ENCODE results near the gene CASP8. TPM values are rescaled to one million over a fixed set of nuclear protein-coding genes. Genes with fewer than 3 reads are reported as not detected.

The CASP8 gene
- total RNA-seq, 1 experiment from 2014 or later = 34.8 TPM

DNA sequence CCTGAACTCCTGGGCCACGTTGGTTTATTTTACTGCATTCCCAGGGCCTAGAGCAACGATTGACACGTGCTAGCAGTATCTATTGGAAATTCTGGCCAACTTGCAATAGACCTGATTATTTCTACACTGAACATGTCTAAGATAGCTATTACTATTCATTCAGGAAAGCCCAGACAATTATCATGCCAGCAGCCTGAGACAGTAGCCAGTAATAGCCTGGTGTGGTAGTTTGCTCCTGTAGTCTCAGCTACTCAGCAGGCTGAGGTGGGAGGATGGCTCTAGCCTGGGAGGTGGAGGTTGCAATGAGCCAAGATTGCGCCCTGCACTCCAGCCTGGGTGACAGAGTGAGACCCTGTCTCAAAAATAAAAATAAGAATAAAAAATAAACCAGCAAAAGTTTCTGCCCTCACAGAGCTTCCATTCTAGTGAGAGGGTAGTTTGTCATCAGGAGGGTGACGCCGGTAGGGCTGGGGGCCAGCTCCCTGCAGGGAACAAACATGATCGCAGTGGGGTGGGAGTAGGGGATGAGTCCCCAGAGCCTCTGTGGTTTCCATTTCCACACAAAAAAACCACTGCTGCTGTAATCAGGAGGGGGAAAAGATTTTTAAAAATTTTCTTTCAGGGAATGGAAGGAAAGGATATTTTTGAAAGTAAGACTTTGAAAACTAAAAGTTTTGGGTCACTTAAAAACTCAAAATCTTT is 4.3 kb downstream of the CASP8 start:
- Histone ChIP-seq H3K27me3 (ENCODE audit: control insufficient read depth, insufficient read depth, low read length) (no peaks in the 10 kb centered on the region), H3K27ac (ENCODE audit: low read length) (no peak overlapping the region), H3K4me3 (ENCODE audit: low read depth in 2 of 2, low read length in 2 of 2) (no peak overlapping the region), H3K36me3 (ENCODE audit: control insufficient read depth, insufficient read depth, low read length) (no peaks in the 10 kb centered on the region; the same call in 1 of the 2 replicates), H3K4me1 (ENCODE audit: control insufficient read depth, insufficient read depth, low read length) (peaks cover 30% of the 10 kb centered on the region), H3K9me3 (ENCODE audit: control insufficient read depth, insufficient read depth, low read depth, low read length) (no peaks in the 10 kb centered on the region)
- in situ Hi-C loops (cut with HindIII; ENCODE audit: low pct_unique_long_range_greater_than_20kb, low sequenced_read_pairs) (no loop called here), intact Hi-C loops (cut with micrococcal nuclease; ENCODE audit: unreplicated experiment) (no loop called here)
- BruUV-seq (replicated peaks) = no TSS peak
- ATAC-seq (no peak), DNase-seq (ENCODE audit: low read depth, low spot score) (no peak)
- TF ChIP-seq SIN3A (IDR thresholded peaks at IDR 0.05; ENCODE audit: borderline replicate concordance, insufficient read depth, low read depth, low read length) = no peak
- TF ChIP-seq TCF7L2 (IDR thresholded peaks at IDR 0.05; ENCODE audit: low read depth, low read length) = no peak
- TF ChIP-seq CTCF (IDR thresholded peaks at IDR 0.05) = no peak
- TF ChIP-seq, protein P1, sequence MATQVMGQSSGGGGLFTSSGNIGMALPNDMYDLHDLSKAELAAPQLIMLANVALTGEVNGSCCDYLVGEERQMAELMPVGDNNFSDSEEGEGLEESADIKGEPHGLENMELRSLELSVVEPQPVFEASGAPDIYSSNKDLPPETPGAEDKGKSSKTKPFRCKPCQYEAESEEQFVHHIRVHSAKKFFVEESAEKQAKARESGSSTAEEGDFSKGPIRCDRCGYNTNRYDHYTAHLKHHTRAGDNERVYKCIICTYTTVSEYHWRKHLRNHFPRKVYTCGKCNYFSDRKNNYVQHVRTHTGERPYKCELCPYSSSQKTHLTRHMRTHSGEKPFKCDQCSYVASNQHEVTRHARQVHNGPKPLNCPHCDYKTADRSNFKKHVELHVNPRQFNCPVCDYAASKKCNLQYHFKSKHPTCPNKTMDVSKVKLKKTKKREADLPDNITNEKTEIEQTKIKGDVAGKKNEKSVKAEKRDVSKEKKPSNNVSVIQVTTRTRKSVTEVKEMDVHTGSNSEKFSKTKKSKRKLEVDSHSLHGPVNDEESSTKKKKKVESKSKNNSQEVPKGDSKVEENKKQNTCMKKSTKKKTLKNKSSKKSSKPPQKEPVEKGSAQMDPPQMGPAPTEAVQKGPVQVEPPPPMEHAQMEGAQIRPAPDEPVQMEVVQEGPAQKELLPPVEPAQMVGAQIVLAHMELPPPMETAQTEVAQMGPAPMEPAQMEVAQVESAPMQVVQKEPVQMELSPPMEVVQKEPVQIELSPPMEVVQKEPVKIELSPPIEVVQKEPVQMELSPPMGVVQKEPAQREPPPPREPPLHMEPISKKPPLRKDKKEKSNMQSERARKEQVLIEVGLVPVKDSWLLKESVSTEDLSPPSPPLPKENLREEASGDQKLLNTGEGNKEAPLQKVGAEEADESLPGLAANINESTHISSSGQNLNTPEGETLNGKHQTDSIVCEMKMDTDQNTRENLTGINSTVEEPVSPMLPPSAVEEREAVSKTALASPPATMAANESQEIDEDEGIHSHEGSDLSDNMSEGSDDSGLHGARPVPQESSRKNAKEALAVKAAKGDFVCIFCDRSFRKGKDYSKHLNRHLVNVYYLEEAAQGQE (IDR thresholded peaks at IDR 0.05; ENCODE audit: insufficient read depth in 1 of 2, low read depth in 2 of 2, low read length in 1 of 2) = no peak
- TF ChIP-seq POLR2AphosphoS5 (IDR thresholded peaks at IDR 0.05; ENCODE audit: low read depth, low read length) = no peak
- CTCF ChIA-PET = no interaction called here
- POLR2A ChIA-PET = no interaction called here

DNA sequence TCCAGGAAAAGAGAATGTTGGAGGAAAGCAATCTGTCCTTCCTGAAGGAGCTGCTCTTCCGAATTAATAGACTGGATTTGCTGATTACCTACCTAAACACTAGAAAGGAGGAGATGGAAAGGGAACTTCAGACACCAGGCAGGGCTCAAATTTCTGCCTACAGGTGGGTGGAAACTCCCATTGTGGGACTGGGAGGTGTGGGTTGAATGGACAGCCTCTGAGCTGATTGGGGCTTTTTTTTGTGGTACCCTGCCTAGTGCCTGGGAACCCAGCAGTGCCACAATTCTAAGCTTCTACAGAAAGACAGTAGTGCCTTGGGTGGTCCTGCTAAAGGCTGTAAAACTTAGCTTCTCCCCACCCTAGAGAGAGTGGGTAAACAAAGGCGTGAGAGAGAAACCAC is 6.3 kb downstream of the CASP8 start:
- intact Hi-C loops (cut with micrococcal nuclease; ENCODE audit: unreplicated experiment) (no loop called here), in situ Hi-C loops (cut with HindIII; ENCODE audit: low pct_unique_long_range_greater_than_20kb, low sequenced_read_pairs) (no loop called here)
- no peaks in the 10 kb centered on the region for H3K9me3 ChIP-seq (ENCODE audit: control insufficient read depth, insufficient read depth, low read depth, low read length)
- no TSS peak for BruUV-seq (replicated peaks)
- no peak overlapping the region for H3K4me3 ChIP-seq (ENCODE audit: low read depth in 2 of 2, low read length in 2 of 2)
- H3K27ac ChIP-seq (ENCODE audit: low read length) = no peak overlapping the region
- ATAC-seq = no peak
- no peak for DNase-seq (ENCODE audit: low read depth, low spot score)
- H3K27me3 ChIP-seq (ENCODE audit: control insufficient read depth, insufficient read depth, low read length) = no peaks in the 10 kb centered on the region
- POLR2A ChIA-PET = no interaction called here
- TF ChIP-seq POLR2AphosphoS5 (IDR thresholded peaks at IDR 0.05; ENCODE audit: low read depth, low read length) = no peak
- no peaks in the 10 kb centered on the region; the same call in 1 of the 2 replicates for H3K36me3 ChIP-seq (ENCODE audit: control insufficient read depth, insufficient read depth, low read length)
- CTCF ChIA-PET = no interaction called here
- H3K4me1 ChIP-seq (ENCODE audit: control insufficient read depth, insufficient read depth, low read length) = peaks cover 17% of the 10 kb centered on the region

All from Panc1 (cell line).